Common myeloid progenitor, CD34-positive (primary cell): ENCODE results near the gene PPP1R3E.
"Not testable (repeated sequence)": the region's sequence is repeated elsewhere in the genome, so short reads cannot be mapped to it uniquely, and the experiment has no call there.

Source experiments
- CTCF ChIA-PET: fragments of 350-600 bp; sonication (Branson Sonifier 250); formaldehyde crosslinking; loops from one replicate; lab custom pipeline; 2021; ENCODE audit warnings: antibody characterized with exemption; lab: Charles Lee
- POLR2A ChIA-PET: fragments of 350-600 bp; sonication (Branson Sonifier 250); formaldehyde crosslinking; loops from one replicate; lab custom pipeline; 2021; ENCODE audit warnings: antibody characterized with exemption; lab: Charles Lee
- DNase-seq, 3 donors: peaks; one replicate each; pipeline versions ENCODE4 v3.0.0 to v3.0.0-alpha.2; 2013
- H3K27ac ChIP-seq, 2 experiments: 1 replicate in 1 of 2; 2 replicates in 1 of 2; pipeline ENCODE4 v1.7.0; 2013; ENCODE audit warnings: inconsistent platforms in 2 of 2, low read length in 2 of 2, mild to moderate bottlenecking in 2 of 2, low read depth in 1 of 2, moderate library complexity in 1 of 2; ENCODE audit not compliant: severe bottlenecking in 2 of 2, insufficient read depth in 1 of 2, poor library complexity in 1 of 2
- H3K27me3 ChIP-seq, 5 experiments: replicated peaks in 2 of 5; 1 replicate in 3 of 5; 2 replicates in 2 of 5; pipeline versions ENCODE4 v1.6.1 to v1.7.0; 2013; ENCODE audit warnings: low read length in 4 of 5, mild to moderate bottlenecking in 2 of 5, moderate library complexity in 2 of 5, inconsistent platforms in 1 of 5; ENCODE audit not compliant: insufficient read depth in 5 of 5, control insufficient read depth in 4 of 5
- H3K36me3 ChIP-seq, 4 experiments: 1 replicate in 2 of 4; 2 replicates in 2 of 4; pipeline versions ENCODE4 v1.6.1 to v1.7.0; 2013; ENCODE audit warnings: low read length in 3 of 4, control low read depth in 1 of 4, mild to moderate bottlenecking in 1 of 4; ENCODE audit not compliant: control insufficient read depth in 4 of 4, insufficient read depth in 4 of 4
- H3K4me1 ChIP-seq, 4 experiments: 1 replicate in 3 of 4; 2 replicates in 1 of 4; pipeline versions ENCODE4 v1.6.1 to v1.7.1; 2013; ENCODE audit warnings: low read length in 3 of 4, mild to moderate bottlenecking in 3 of 4, control low read depth in 1 of 4, inconsistent platforms in 1 of 4, moderate library complexity in 1 of 4; ENCODE audit not compliant: control insufficient read depth in 4 of 4, insufficient read depth in 4 of 4; ENCODE audit errors: control extremely low read depth in 1 of 4
- H3K4me3 ChIP-seq, 7 experiments: 1 replicate in 4 of 7; 2 replicates in 3 of 7; pipeline versions ENCODE4 v1.5.1 to v1.7.0; 2013; ENCODE audit warnings: mild to moderate bottlenecking in 7 of 7, low read length in 6 of 7, moderate library complexity in 6 of 7, inconsistent platforms in 2 of 7, low read depth in 2 of 7, control low read depth in 1 of 7; ENCODE audit not compliant: insufficient read depth in 4 of 7, control insufficient read depth in 1 of 7; ENCODE audit errors: extremely low read depth in 1 of 7
- H3K9me3 ChIP-seq, 5 experiments: 1 replicate in 4 of 5; 2 replicates in 1 of 5; pipeline versions ENCODE4 v1.6.1 to v1.7.1; 2013; ENCODE audit warnings: low read length in 4 of 5, mild to moderate bottlenecking in 2 of 5, inconsistent platforms in 1 of 5, low read depth in 1 of 5, moderate library complexity in 1 of 5; ENCODE audit not compliant: control insufficient read depth in 4 of 5, insufficient read depth in 2 of 5; ENCODE audit errors: control extremely low read depth in 1 of 5
- WGBS: methylation state at CpG from one replicate; pipeline ENCODE4 v1.1.5; 2013; ENCODE audit not compliant: insufficient coverage; 5-methylcytosine and 5-hydroxymethylcytosine counted together

Gene PPP1R3E

GRCh38 chr14:23285530-23286019 lies 17.1 kb downstream of the PPP1R3E start:
- Histone ChIP-seq H3K4me3 (peak overlapping the region; percentile 59 to 96 (median 95)), H3K36me3 (peaks cover 0 to 3% (median 3%) of the 10 kb centered on the region in 4 experiments), H3K27ac (peak overlapping the region; percentile 54 to 87), H3K4me1 (peaks cover 11 to 22% (median 15%) of the 10 kb centered on the region in 4 experiments), H3K27me3 (no peaks in the 10 kb centered on the region), H3K9me3 (no peaks in the 10 kb centered on the region)
- ChIA-PET POLR2A (interaction anchor here (0.6 to 1.7 kb wide), 5 partner anchors 12 to 185 kb away, joined by 3 to 8 read pairs (median 4); partner anchors contain the start of genes PABPN1 and PPP1R3E), CTCF (interaction anchor here (0.6 to 3.0 kb wide), 7 partner anchors 11 to 275 kb away, joined by 3 to 22 read pairs (median 5); partner anchors contain the start of gene PPP1R3E)
- peak in 1 of 3 donors; percentile 61 for DNase-seq
- 3% methylated on average over 6 of the region's 22 CpGs for WGBS

DNA sequence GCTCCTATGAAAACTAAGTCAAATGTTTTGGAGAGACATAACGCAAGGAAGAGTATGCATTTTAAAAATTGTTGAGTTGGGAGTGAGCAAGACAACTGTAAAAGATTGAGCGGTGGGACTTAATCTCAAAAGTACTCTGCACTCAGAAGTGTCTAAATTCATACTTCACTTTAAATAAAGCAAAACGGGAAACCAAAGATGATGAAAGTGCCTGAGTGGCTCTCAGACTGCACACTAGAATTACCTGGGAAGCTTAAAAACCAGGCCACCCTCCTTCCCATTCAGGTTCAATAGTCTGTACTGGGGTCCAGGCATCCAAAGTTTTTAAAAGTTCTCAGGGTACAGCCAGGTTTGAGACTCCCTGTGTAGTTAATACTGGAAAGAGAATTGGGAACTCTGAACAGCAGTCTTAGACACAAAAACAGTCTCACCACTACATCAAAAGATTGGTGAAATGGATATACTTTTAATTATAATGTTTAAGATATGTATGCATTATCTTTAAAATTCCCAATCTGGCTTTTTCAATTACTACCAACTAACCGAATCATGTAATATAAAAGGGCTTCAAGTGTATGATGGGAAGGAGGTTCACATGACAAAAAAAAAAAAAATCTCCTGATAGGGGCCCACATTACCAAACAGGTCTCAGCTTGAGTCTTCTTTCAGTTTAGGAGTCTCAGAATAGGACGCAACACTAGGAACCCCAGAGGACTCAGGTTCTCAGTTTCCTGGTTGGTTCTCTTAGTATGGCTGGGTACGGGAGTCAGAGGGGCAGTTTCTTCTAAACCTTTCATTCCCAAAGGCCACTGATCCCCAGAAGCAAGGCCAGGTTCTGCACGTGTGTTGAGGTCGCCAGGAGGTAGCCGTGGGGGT lies 17.8 kb downstream of the PPP1R3E start:
- Histone ChIP-seq H3K9me3 (no peaks in the 10 kb centered on the region), H3K27me3 (no peaks in the 10 kb centered on the region), H3K4me3 (peak overlapping the region; percentile 59 to 96 (median 95)), H3K36me3 (peaks cover 0 to 3% (median 3%) of the 10 kb centered on the region in 4 experiments), H3K4me1 (peaks cover 11 to 22% (median 17%) of the 10 kb centered on the region in 4 experiments), H3K27ac (peak overlapping the region; percentile 54 to 87)
- CTCF ChIA-PET: interaction anchor here (1.1 to 3.0 kb wide), 4 partner anchors 11 to 275 kb away, joined by 3 to 22 read pairs (median 12); partner anchors contain the start of gene PPP1R3E
- WGBS: 10% methylated on average over 5 of the region's 9 CpGs
- POLR2A ChIA-PET: interaction anchor here (0.6 to 1.7 kb wide), 3 partner anchors 20 to 185 kb away, joined by 3 to 8 read pairs (median 4); partner anchors contain the start of gene PABPN1
- peak; percentile 28 to 37 (median 28) for DNase-seq

DNA sequence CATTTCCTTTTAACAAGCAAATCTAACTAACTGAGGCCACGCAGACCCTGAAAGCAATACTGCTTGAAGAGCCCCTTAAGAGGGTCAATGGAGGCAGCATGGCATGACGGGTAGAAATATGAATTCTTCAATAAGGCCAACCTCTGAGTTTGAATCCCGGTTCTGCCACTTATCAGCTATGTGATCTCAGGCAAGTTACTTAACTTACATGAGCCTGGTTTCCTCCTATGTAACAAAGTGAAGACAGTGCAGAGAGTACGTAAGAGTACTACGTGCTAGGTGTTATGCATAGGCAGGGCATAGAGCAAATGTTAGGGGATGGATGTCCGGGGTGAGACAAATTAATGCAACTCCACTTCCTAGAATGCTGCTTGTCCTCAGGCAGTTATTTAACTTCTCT lies 21.4 kb downstream of the PPP1R3E start:
- 95% methylated on average over 5 of the region's 6 CpGs for WGBS

GRCh38 chr14:23277928-23278327 lies 24.7 kb downstream of the PPP1R3E start:
- H3K27me3 ChIP-seq, H3K4me1 ChIP-seq, DNase-seq, POLR2A ChIA-PET, H3K4me3 ChIP-seq, H3K9me3 ChIP-seq, H3K27ac ChIP-seq: not testable (repeated sequence)
- peaks cover 2 to 24% (median 18%) of the 10 kb centered on the region in 4 experiments for H3K36me3 ChIP-seq
- WGBS: 100% methylated on average over 6 of the region's 6 CpGs
- CTCF ChIA-PET: interaction anchor here (0.6 to 10.6 kb wide), 6 partner anchors 8 to 109 kb away, joined by 3 to 118 read pairs (median 3); partner anchors contain the start of genes HOMEZ and PPP1R3E

More for the DNA sequence above, 21.4 kb downstream of the PPP1R3E start:
- no peak overlapping the region for H3K27ac ChIP-seq
- peaks cover 0 to 14% (median 8%) of the 10 kb centered on the region in 4 experiments for H3K36me3 ChIP-seq
- peaks cover 5 to 15% (median 8%) of the 10 kb centered on the region in 4 experiments for H3K4me1 ChIP-seq
- DNase-seq: no peak
- H3K9me3 ChIP-seq: no peaks in the 10 kb centered on the region
- H3K27me3 ChIP-seq: no peaks in the 10 kb centered on the region
- CTCF ChIA-PET: interaction anchor here (1.7 to 3.0 kb wide), 3 partner anchors 10 to 18 kb away, joined by 5 to 12 read pairs (median 9); no protein-coding TSS in a partner anchor
- POLR2A ChIA-PET: interaction anchor here (1.1 kb wide), 1 partner anchor 20 kb away, joined by 3 read pairs; no protein-coding TSS in a partner anchor
- H3K4me3 ChIP-seq: no peak overlapping the region

DNA sequence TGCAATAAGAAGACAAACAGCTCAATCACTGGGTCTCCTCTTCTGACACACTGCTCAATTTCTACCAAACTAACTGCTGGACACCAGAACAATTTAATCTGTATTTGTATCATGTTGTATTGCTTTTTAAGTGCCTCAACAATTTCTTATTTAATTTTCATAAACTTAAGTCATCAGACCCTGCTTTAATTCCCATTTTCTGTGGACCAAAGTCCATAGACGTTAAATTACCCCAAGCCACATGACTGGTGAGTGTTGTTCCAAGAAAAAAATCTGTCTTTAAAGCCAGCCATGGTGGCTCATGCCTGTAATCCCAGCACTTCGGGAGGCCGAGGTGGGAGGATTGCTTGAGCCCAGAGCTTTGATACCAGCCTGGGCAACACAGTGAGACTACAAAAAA lies 25.5 kb downstream of the PPP1R3E start:
- Histone ChIP-seq H3K4me1 (peaks cover 0 to 4% (median 0%) of the 10 kb centered on the region in 4 experiments), H3K36me3 (peaks cover 2 to 22% (median 15%) of the 10 kb centered on the region in 4 experiments), H3K27me3 (no peaks in the 10 kb centered on the region), H3K27ac (no peak overlapping the region), H3K9me3 (no peaks in the 10 kb centered on the region), H3K4me3 (no peak overlapping the region)
- CTCF ChIA-PET: interaction anchor here (0.7 to 10.6 kb wide), 7 partner anchors 9 to 110 kb away, joined by 3 to 118 read pairs (median 3); partner anchors contain the start of genes HOMEZ and PPP1R3E
- POLR2A ChIA-PET: no interaction called here
- no peak for DNase-seq
- 89% methylated on average over 3 of the region's 3 CpGs for WGBS

DNA sequence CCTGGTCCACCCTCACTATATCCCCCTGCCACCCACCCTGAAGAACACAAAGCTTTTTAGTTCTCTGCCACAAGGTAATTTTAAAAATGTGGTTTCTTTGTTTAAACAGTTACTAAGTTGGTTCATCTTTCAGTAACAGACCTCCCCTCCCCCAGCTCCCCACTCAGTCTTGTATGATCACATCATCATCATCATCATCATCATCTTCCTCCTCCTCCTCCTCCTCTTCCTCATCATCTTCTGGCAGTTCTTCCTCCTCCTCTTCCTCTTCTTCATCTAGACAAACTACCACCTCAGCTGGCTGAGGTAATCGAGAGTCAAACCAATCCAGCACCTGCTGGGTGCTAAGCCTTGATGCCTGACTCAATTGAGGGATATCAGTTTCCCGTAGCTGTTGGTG lies 27.2 kb downstream of the PPP1R3E start:
- POLR2A ChIA-PET: no interaction called here
- Histone ChIP-seq H3K27ac (no peak overlapping the region), H3K4me3 (no peak overlapping the region), H3K4me1 (peaks cover 0 to 4% (median 0%) of the 10 kb centered on the region in 4 experiments), H3K27me3 (no peaks in the 10 kb centered on the region), H3K36me3 (peaks cover 2 to 21% (median 15%) of the 10 kb centered on the region in 4 experiments), H3K9me3 (no peaks in the 10 kb centered on the region)
- no peak for DNase-seq
- CTCF ChIA-PET: interaction anchor here (0.7 to 10.6 kb wide), 5 partner anchors 11 to 274 kb away, joined by 3 to 118 read pairs (median 3); partner anchors contain the start of gene PPP1R3E
- 95% methylated on average over 2 of the region's 2 CpGs for WGBS
